A549 (cell line): ENCODE measurements around the gene NFYC. TPM values are rescaled to one million over a fixed set of nuclear protein-coding genes. Genes with fewer than 3 reads are reported as not detected.

Experiments
- ATAC-seq, 2 experiments: fragments of 200-7000 bp in 1 of 2; fragments of >200 bp in 1 of 2; cut with Nextera tagmentation in 1 of 2; cut with Tn5 transposase in 1 of 2; 3 replicates each; pipeline versions ENCODE4 v1.8.0 to v1.9.1; 2018 to 2020; ENCODE audit warnings: mild to moderate bottlenecking in 1 of 2, moderate library complexity in 1 of 2
- CTCF ChIA-PET: fragments of 300-600 bp; sonication (Branson Sonifier 250); formaldehyde crosslinking; extraction: SDS; loops from one replicate; lab custom pipeline; 2021; ENCODE audit warnings: antibody characterized with exemption, inconsistent platforms; lab: Yijun Ruan, JAX
- POLR2A ChIA-PET: fragments of 350-600 bp; formaldehyde crosslinking; extraction: SDS; loops from one replicate; lab custom pipeline; 2021; ENCODE audit warnings: antibody characterized with exemption, inconsistent platforms; lab: Yijun Ruan, JAX
- DNase-seq, 2 experiments: peaks; one replicate each; pipeline versions ENCODE4 v3.0.0 to v3.0.0-alpha.2; 2011 to 2016; ENCODE audit warnings: low read depth in 1 of 2, low spot score in 1 of 2
- FAIRE-seq: peaks from 2 replicates; lab custom pipeline; 2011; peaks lifted over from hg19 to GRCh38; lab: Jason Lieb, UNC
- H3K27ac ChIP-seq, 2 experiments: fragments of >200 bp; sonication (Bioruptor Twin); formaldehyde crosslinking; 3 replicates each; pipeline ENCODE4 v1.5.1; 2016 to 2017
- H3K4me1 ChIP-seq: fragments of >200 bp; sonication (Bioruptor Twin); formaldehyde crosslinking; 3 replicates; pipeline ENCODE4 v1.6.1; 2016
- H3K4me2 ChIP-seq: fragments of >200 bp; sonication (Bioruptor Twin); formaldehyde crosslinking; 3 replicates; pipeline ENCODE4 v1.6.1; 2016
- H3K4me3 ChIP-seq: fragments of >200 bp; sonication (Bioruptor Twin); formaldehyde crosslinking; 3 replicates; pipeline ENCODE4 v1.5.1; 2016
- H3K9me3 ChIP-seq: fragments of >200 bp; sonication (Bioruptor Twin); formaldehyde crosslinking; 3 replicates; pipeline ENCODE4 v1.6.1; 2016
- CBX2 ChIP-seq: fragments of 200-600 bp; sonication (generic); IDR thresholded peaks from 2 replicates; pipeline ENCODE4 v1.6.1; 2016; ENCODE audit warnings: low read depth, mild to moderate bottlenecking, borderline replicate concordance
- CBX8 ChIP-seq: fragments of 200-600 bp; sonication (generic); IDR thresholded peaks from 2 replicates; pipeline ENCODE4 v1.6.1; 2016
- CTCF ChIP-seq: fragments of >200 bp; sonication (Bioruptor Twin); formaldehyde crosslinking; IDR thresholded peaks from 3 replicates; pipeline ENCODE4 v1.5.1; 2016
- ESRRA ChIP-seq: fragments of 150-350 bp; IDR thresholded peaks from 2 replicates; pipeline ENCODE4 v1.6.1; 2014; ENCODE audit warnings: mild to moderate bottlenecking, low read length, borderline replicate concordance
- FOSL2 ChIP-seq, 2 experiments: fragments of 450-650 bp in 1 of 2; fragments of >200 bp in 1 of 2; sonication (Bioruptor Twin) in 1 of 2; formaldehyde crosslinking; IDR thresholded peaks; 2 replicates each; pipeline versions ENCODE4 v1.5.0 to v1.6.1; 2016 to 2020; ENCODE audit warnings: mild to moderate bottlenecking in 1 of 2, moderate library complexity in 1 of 2
- HOXB13 ChIP-seq: fragments of 250-450 bp; sonication (Bioruptor Pico); IDR thresholded peaks from 2 replicates; pipeline ENCODE4 v1.5.0; 2020; ENCODE audit warnings: low read depth, mild to moderate bottlenecking, moderate library complexity
- JUN ChIP-seq, 2 experiments: fragments of >200 bp; sonication (Bioruptor Twin); formaldehyde crosslinking; IDR thresholded peaks; 2 replicates in 1 of 2; 3 replicates in 1 of 2; pipeline ENCODE4 v1.6.1; 2016 to 2017
- MAX ChIP-seq: IDR thresholded peaks from 2 replicates; pipeline ENCODE4 v1.6.1; 2012
- MYC ChIP-seq: IDR thresholded peaks from 2 replicates; pipeline ENCODE4 v1.6.1; 2012; ENCODE audit warnings: mild to moderate bottlenecking, inconsistent platforms, low read length, improper control_type of control experiment, borderline replicate concordance
- NFE2L2 ChIP-seq: fragments of 150-350 bp; conservative IDR thresholded peaks from 2 replicates; pipeline ENCODE4 v1.6.1; 2014; ENCODE audit warnings: low read length
- NR3C1 ChIP-seq: fragments of >200 bp; sonication (Bioruptor Twin); formaldehyde crosslinking; IDR thresholded peaks from 3 replicates; pipeline ENCODE4 v1.6.1; 2017
- POLR2A ChIP-seq: IDR thresholded peaks from 2 replicates; pipeline ENCODE4 v1.6.1; 2012; ENCODE audit warnings: mild to moderate bottlenecking, low read length
- RAD21 ChIP-seq, 2 experiments: fragments of >200 bp in 1 of 2; sonication (Bioruptor Twin) in 1 of 2; formaldehyde crosslinking in 1 of 2; IDR thresholded peaks in 1 of 2; conservative IDR thresholded peaks in 1 of 2; 2 replicates in 1 of 2; 3 replicates in 1 of 2; pipeline ENCODE4 v1.6.1; 2012 to 2018; ENCODE audit warnings: inconsistent platforms in 1 of 2
- RARB ChIP-seq: fragments of 250-450 bp; sonication (Bioruptor Pico); IDR thresholded peaks from 2 replicates; pipeline ENCODE4 v1.8.0; 2021; ENCODE audit warnings: mild to moderate bottlenecking, moderate library complexity
- RCOR1 ChIP-seq: fragments of 150-350 bp; IDR thresholded peaks from 2 replicates; pipeline ENCODE4 v1.6.1; 2014; ENCODE audit warnings: antibody characterized with exemption, low read length, low read depth
- REST ChIP-seq: fragments of 200-600 bp; sonication (generic); IDR thresholded peaks from 2 replicates; pipeline ENCODE4 v1.6.1; 2016; ENCODE audit warnings: antibody characterized with exemption, mild to moderate bottlenecking, moderate library complexity
- USF2 ChIP-seq: fragments of 450-650 bp; IDR thresholded peaks from 2 replicates; pipeline ENCODE4 v1.6.1; 2014; ENCODE audit warnings: antibody characterized with exemption
- ZC3H11A ChIP-seq: fragments of 450-650 bp; IDR thresholded peaks from 2 replicates; pipeline ENCODE4 v1.6.1; 2014; ENCODE audit warnings: antibody characterized with exemption, mild to moderate bottlenecking
- WGBS: methylation state at CpG from one replicate; pipeline ENCODE4 v1.1.6; 2017; ENCODE audit errors: missing lambda C conversion rate; 5-methylcytosine and 5-hydroxymethylcytosine counted together
- polyA plus RNA-seq, 4 experiments: library from polyadenylated mRNA; depleted of rRNA in 3 of 4; stranded (reverse); fragments of >200 nt; fragmentation: RNase III in 1 of 4; extraction: RNeasy Plus Mini Kit Qiagen cat#74134 plus additional on column Dnase treatment in 1 of 4; gene quantifications; 2 replicates in 3 of 4; 3 replicates in 1 of 4; pipeline ENCODE4 v1.2.3, GENCODE V29; 2011 to 2017

Gene NFYC
- polyA plus RNA-seq, 2 of the 4 experiments (the other 2 are of a cell fraction) = 35.1 to 43.4 TPM

- peak overlapping the region; percentile 23; the same call in 1 of the 3 replicates for H3K4me2 ChIP-seq
- peaks cover 24% of the 10 kb centered on the region for H3K4me1 ChIP-seq
- WGBS = 73% methylated on average over 6 of the region's 6 CpGs
- no peaks in the 10 kb centered on the region for H3K9me3 ChIP-seq
- POLR2A ChIA-PET = no interaction called here
- FAIRE-seq (no peak), ATAC-seq (no peak)
- no peak overlapping the region for H3K27ac ChIP-seq
- no peak for TF ChIP-seq CBX8
- no peak for TF ChIP-seq USF2
- no peak for TF ChIP-seq FOSL2 (IDR thresholded peaks at IDR 0.05)
- TF ChIP-seq FOSL2 (CRISPR knock-in tag; IDR thresholded peaks at IDR 0.05) = no peak
- TF ChIP-seq NR3C1 = no peak
- no peak for TF ChIP-seq MYC
- no peak for TF ChIP-seq CTCF
- no peak for TF ChIP-seq RCOR1
- no peak for TF ChIP-seq NFE2L2
- TF ChIP-seq REST = no peak
- TF ChIP-seq RAD21 (conservative IDR thresholded peaks at IDR 0.05 in 1 of 2, IDR thresholded peaks at IDR 0.05 in 1 of 2) = no peak
- TF ChIP-seq ZC3H11A = no peak
- TF ChIP-seq JUN (IDR thresholded peaks at IDR 0.05) = no peak
- no peak for TF ChIP-seq POLR2A
- TF ChIP-seq RARB (CRISPR knock-in tag) = no peak
- TF ChIP-seq HOXB13 (CRISPR knock-in tag) = no peak
- TF ChIP-seq MAX = no peak
- no peak for TF ChIP-seq ESRRA
- TF ChIP-seq CBX2 = no peak
- TF ChIP-seq, all 56 proteins: peak for 0
- no peak overlapping the region for H3K4me3 ChIP-seq
- CTCF ChIA-PET = interaction anchor here (1.4 kb wide), 1 partner anchor 33 kb away, joined by 3 read pairs; no protein-coding TSS in a partner anchor
- no peak for DNase-seq
Measured at GRCh38 chr1:40740039-40740996, 48.8 kb downstream of the NFYC start.
